K562 (cell line): ENCODE data around the gene SDE2. TPM values are rescaled to one million over a fixed set of nuclear protein-coding genes. Genes with fewer than 3 reads are reported as not detected.

Experiments
- CBFA2T2 ChIP-seq: fragments of 450-650 bp; conservative IDR thresholded peaks from 2 replicates; pipeline ENCODE4 v1.6.1; 2017; ENCODE audit warnings: mild to moderate bottlenecking
- E2F3 ChIP-seq: fragments of 250-450 bp; sonication (Bioruptor Pico); IDR thresholded peaks from 2 replicates; pipeline ENCODE4 v1.4.0; 2020; ENCODE audit warnings: mild to moderate bottlenecking
- FOXK1 ChIP-seq: sonication (generic); formaldehyde crosslinking; IDR thresholded peaks from 2 replicates; pipeline ENCODE4 v1.8.0; 2022; ENCODE audit warnings: missing genetic modification reagents, mild to moderate bottlenecking, borderline replicate concordance
- MXI1 ChIP-seq: IDR thresholded peaks from 2 replicates; pipeline ENCODE4 v1.6.1; 2011; ENCODE audit warnings: low read depth, mild to moderate bottlenecking, improper control_type of control experiment, low read length
- NFRKB ChIP-seq: fragments of 450-650 bp; IDR thresholded peaks from 2 replicates; pipeline ENCODE4 v1.6.1; 2016; ENCODE audit warnings: low read depth
- NFYB ChIP-seq: IDR thresholded peaks from 2 replicates; pipeline ENCODE4 v1.6.1; 2011; ENCODE audit warnings: mild to moderate bottlenecking, moderate library complexity; ENCODE audit not compliant: insufficient read length; ENCODE audit errors: extremely low read depth
- NR4A1 ChIP-seq, 2 experiments: fragments of 250-450 bp in 1 of 2; fragments of 450-650 bp in 1 of 2; sonication (Bioruptor Pico) in 1 of 2; IDR thresholded peaks; 2 replicates each; pipeline versions ENCODE4 v1.4.0 to v1.6.1; 2016 to 2020; ENCODE audit warnings: mild to moderate bottlenecking in 2 of 2, missing compliant biosample characterization in 1 of 2, missing genetic modification characterization in 1 of 2, moderate library complexity in 1 of 2
- NRF1 ChIP-seq, 2 experiments: fragments of 450-650 bp; IDR thresholded peaks in 1 of 2; conservative IDR thresholded peaks in 1 of 2; 2 replicates each; pipeline ENCODE4 v1.6.1; 2014; ENCODE audit warnings: mild to moderate bottlenecking in 2 of 2
- PHF21A ChIP-seq: fragments of 450-650 bp; IDR thresholded peaks from 2 replicates; pipeline ENCODE4 v1.6.1; 2017; ENCODE audit warnings: low read depth, borderline replicate concordance
- PURB ChIP-seq: sonication (generic); formaldehyde crosslinking; IDR thresholded peaks from 2 replicates; pipeline ENCODE4 v1.9.0; 2021; ENCODE audit warnings: low read depth, mild to moderate bottlenecking, missing genetic modification reagents
- TEAD1 ChIP-seq, 2 experiments: fragments of 450-650 bp in 1 of 2; sonication (generic) in 1 of 2; formaldehyde crosslinking; IDR thresholded peaks; 2 replicates each; pipeline versions ENCODE4 v1.4.0 to v1.8.0; 2020 to 2022; ENCODE audit warnings: mild to moderate bottlenecking in 2 of 2, missing genetic modification reagents in 1 of 2
- ZEB2 ChIP-seq: fragments of 450-650 bp; IDR thresholded peaks from 2 replicates; pipeline ENCODE4 v1.6.1; 2016
- ZNF354B ChIP-seq: fragments of 250-450 bp; sonication (Bioruptor Pico); IDR thresholded peaks from 2 replicates; pipeline ENCODE4 v1.4.0; 2020
- ZNF561 ChIP-seq: fragments of 450-650 bp; formaldehyde crosslinking; conservative IDR thresholded peaks from 2 replicates; pipeline ENCODE4 v1.4.0; 2020; ENCODE audit warnings: mild to moderate bottlenecking, moderate library complexity
- ZNF668 ChIP-seq: fragments of 250-450 bp; sonication (Bioruptor Pico); IDR thresholded peaks from 2 replicates; pipeline ENCODE4 v1.8.0; 2022; ENCODE audit warnings: mild to moderate bottlenecking, inconsistent platforms
- polyA plus RNA-seq, 8 experiments: library from polyadenylated mRNA; depleted of rRNA in 4 of 8; stranded (reverse) in 5 of 8; unstranded in 3 of 8; fragments of >200 nt; fragmentation: Nextera tagmentation in 2 of 8; fragmentation: Illumina TruSeq in 1 of 8; extraction: Ambion mirVana in 2 of 8; extraction: Trizol in 1 of 8; gene quantifications; 2 replicates each; pipeline versions ENCODE4 v1.2.1 to v1.2.3, GENCODE V29; 2011 to 2014; ENCODE audit warnings: inconsistent platforms in 1 of 8, missing spikeins in 1 of 8
- total RNA-seq, 7 experiments: library from RNA; depleted of rRNA in 6 of 7; stranded (reverse); fragments of >200 nt in 6 of 7; fragmentation: Illumina TruSeq in 2 of 7; extraction: Trizol in 2 of 7; gene quantifications; 2 replicates each; pipeline versions ENCODE4 v1.2.1 to v1.2.3, GENCODE V29; 2011 to 2021; ENCODE audit warnings: low replicate concordance in 1 of 7
- TF ChIP-seq, protein P1 (sequence below): fragments of 200-400 bp; formaldehyde crosslinking; IDR thresholded peaks from 2 replicates; pipeline ENCODE4 v1.6.1; 2017; ENCODE audit warnings: mild to moderate bottlenecking, low read depth, low read length, moderate library complexity
- TF ChIP-seq, protein P2 (sequence below), 2 experiments: fragments of 450-650 bp; IDR thresholded peaks; 2 replicates each; pipeline ENCODE4 v1.6.1; 2016
- TF ChIP-seq, protein P3 (sequence below): sonication (generic); formaldehyde crosslinking; IDR thresholded peaks from 2 replicates; pipeline ENCODE4 v1.8.1; 2023; ENCODE audit warnings: mild to moderate bottlenecking, missing genetic modification reagents
- TF ChIP-seq, protein P4 (sequence below): fragments of 250-450 bp; sonication (Bioruptor Pico); IDR thresholded peaks from 2 replicates; pipeline ENCODE4 v1.5.1; 2021; ENCODE audit warnings: mild to moderate bottlenecking
- TF ChIP-seq, protein P5 (sequence below): fragments of 450-650 bp; IDR thresholded peaks from 2 replicates; pipeline ENCODE4 v1.6.1; 2016; ENCODE audit warnings: missing biosample characterization, missing genetic modification characterization

SDE2 gene
- total and polyA plus RNA-seq, 9 of the 15 experiments (the other 6 are each of a cell fraction or from before 2014, with no cell fraction given), result 14.3 to 62.3 (median 46.0) TPM

GRCh38 chr1:225998560-225999226 lies 450 bp downstream of the SDE2 start (continued):
- TF ChIP-seq PHF21A (no peak), FOXK1 (no peak), ZNF668 (CRISPR knock-in tag) (no peak), NRF1 (conservative IDR thresholded peaks at IDR 0.05 in 1 of 2, IDR thresholded peaks at IDR 0.05 in 1 of 2) (no peak), TEAD1 (CRISPR knock-in tag; IDR thresholded peaks at IDR 0.05) (no peak), NFYB (no peak), NFRKB (peak; percentile 78; the same call in 1 of the 2 replicates), NR4A1 (CRISPR knock-in tag; IDR thresholded peaks at IDR 0.05) (no peak), NR4A1 (tag; IDR thresholded peaks at IDR 0.05) (no peak), CBFA2T2 (no peak), E2F3 (no peak), ZEB2 (no peak), MXI1 (peak; percentile 89), ZNF354B (no peak), PURB (CRISPR knock-in tag) (no peak), ZNF561 (no peak)
- TF ChIP-seq, protein P1, sequence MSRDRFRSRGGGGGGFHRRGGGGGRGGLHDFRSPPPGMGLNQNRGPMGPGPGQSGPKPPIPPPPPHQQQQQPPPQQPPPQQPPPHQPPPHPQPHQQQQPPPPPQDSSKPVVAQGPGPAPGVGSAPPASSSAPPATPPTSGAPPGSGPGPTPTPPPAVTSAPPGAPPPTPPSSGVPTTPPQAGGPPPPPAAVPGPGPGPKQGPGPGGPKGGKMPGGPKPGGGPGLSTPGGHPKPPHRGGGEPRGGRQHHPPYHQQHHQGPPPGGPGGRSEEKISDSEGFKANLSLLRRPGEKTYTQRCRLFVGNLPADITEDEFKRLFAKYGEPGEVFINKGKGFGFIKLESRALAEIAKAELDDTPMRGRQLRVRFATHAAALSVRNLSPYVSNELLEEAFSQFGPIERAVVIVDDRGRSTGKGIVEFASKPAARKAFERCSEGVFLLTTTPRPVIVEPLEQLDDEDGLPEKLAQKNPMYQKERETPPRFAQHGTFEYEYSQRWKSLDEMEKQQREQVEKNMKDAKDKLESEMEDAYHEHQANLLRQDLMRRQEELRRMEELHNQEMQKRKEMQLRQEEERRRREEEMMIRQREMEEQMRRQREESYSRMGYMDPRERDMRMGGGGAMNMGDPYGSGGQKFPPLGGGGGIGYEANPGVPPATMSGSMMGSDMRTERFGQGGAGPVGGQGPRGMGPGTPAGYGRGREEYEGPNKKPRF, result no peak
- TF ChIP-seq, protein P2, sequence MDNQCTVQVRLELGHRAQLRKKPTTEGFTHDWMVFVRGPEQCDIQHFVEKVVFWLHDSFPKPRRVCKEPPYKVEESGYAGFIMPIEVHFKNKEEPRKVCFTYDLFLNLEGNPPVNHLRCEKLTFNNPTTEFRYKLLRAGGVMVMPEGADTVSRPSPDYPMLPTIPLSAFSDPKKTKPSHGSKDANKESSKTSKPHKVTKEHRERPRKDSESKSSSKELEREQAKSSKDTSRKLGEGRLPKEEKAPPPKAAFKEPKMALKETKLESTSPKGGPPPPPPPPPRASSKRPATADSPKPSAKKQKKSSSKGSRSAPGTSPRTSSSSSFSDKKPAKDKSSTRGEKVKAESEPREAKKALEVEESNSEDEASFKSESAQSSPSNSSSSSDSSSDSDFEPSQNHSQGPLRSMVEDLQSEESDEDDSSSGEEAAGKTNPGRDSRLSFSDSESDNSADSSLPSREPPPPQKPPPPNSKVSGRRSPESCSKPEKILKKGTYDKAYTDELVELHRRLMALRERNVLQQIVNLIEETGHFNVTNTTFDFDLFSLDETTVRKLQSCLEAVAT (IDR thresholded peaks at IDR 0.05), result 0 out of 4 replicates have a peak, but pooled peaks have one; percentile 15 to 73
- TF ChIP-seq, protein P3, sequence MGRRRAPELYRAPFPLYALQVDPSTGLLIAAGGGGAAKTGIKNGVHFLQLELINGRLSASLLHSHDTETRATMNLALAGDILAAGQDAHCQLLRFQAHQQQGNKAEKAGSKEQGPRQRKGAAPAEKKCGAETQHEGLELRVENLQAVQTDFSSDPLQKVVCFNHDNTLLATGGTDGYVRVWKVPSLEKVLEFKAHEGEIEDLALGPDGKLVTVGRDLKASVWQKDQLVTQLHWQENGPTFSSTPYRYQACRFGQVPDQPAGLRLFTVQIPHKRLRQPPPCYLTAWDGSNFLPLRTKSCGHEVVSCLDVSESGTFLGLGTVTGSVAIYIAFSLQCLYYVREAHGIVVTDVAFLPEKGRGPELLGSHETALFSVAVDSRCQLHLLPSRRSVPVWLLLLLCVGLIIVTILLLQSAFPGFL, result 0 out of 2 replicates have a peak, but pooled peaks have one; percentile 3
- TF ChIP-seq, protein P4, sequence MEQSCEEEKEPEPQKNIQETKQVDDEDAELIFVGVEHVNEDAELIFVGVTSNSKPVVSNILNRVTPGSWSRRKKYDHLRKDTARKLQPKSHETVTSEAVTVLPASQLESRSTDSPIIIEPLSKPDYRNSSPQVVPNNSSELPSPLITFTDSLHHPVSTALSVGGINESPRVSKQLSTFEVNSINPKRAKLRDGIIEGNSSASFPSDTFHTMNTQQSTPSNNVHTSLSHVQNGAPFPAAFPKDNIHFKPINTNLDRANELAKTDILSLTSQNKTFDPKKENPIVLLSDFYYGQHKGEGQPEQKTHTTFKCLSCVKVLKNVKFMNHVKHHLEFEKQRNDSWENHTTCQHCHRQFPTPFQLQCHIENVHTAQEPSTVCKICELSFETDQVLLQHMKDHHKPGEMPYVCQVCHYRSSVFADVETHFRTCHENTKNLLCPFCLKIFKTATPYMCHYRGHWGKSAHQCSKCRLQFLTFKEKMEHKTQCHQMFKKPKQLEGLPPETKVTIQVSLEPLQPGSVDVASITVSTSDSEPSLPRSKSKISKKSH, result no peak
- TF ChIP-seq, protein P5, sequence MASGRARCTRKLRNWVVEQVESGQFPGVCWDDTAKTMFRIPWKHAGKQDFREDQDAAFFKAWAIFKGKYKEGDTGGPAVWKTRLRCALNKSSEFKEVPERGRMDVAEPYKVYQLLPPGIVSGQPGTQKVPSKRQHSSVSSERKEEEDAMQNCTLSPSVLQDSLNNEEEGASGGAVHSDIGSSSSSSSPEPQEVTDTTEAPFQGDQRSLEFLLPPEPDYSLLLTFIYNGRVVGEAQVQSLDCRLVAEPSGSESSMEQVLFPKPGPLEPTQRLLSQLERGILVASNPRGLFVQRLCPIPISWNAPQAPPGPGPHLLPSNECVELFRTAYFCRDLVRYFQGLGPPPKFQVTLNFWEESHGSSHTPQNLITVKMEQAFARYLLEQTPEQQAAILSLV, result no peak
